GM12873 (cell line): Measurements from ENCODE around the gene MAGEC3.

Source experiments
- TF ChIP-seq, protein P1 (sequence below): IDR thresholded peaks from 2 replicates; pipeline ENCODE4 v1.5.1; 2012; ENCODE audit warnings: low read depth, mild to moderate bottlenecking, moderate library complexity, low read length, control low read depth; ENCODE audit not compliant: insufficient read depth; ENCODE audit errors: missing control alignments

MAGEC3 gene

DNA sequence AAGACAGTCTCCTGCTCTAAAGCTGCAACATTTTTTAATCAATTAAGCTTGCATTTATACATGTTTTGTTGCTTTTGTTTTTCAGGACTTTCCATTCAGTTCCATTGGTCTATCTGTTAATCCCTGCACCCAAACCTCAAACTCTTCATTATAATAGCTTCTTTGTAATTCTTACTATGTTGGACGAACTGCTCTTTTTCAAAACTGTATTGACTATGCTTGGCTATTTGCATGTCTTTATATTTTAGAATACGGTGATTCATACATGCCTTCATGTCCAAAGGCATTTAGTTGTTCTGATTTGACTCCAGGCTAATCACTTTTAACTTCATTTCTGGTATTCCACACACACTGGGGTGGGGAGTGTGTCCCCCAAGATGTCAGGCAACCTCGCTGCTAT, 79.7 kb downstream of the MAGEC3 start:
- TF ChIP-seq, protein P1, sequence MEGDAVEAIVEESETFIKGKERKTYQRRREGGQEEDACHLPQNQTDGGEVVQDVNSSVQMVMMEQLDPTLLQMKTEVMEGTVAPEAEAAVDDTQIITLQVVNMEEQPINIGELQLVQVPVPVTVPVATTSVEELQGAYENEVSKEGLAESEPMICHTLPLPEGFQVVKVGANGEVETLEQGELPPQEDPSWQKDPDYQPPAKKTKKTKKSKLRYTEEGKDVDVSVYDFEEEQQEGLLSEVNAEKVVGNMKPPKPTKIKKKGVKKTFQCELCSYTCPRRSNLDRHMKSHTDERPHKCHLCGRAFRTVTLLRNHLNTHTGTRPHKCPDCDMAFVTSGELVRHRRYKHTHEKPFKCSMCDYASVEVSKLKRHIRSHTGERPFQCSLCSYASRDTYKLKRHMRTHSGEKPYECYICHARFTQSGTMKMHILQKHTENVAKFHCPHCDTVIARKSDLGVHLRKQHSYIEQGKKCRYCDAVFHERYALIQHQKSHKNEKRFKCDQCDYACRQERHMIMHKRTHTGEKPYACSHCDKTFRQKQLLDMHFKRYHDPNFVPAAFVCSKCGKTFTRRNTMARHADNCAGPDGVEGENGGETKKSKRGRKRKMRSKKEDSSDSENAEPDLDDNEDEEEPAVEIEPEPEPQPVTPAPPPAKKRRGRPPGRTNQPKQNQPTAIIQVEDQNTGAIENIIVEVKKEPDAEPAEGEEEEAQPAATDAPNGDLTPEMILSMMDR, result no peak

GRCh38 chrX:141924293-141924692, 86.2 kb downstream of the MAGEC3 start:
- TF ChIP-seq, protein P1, result no peak

DNA sequence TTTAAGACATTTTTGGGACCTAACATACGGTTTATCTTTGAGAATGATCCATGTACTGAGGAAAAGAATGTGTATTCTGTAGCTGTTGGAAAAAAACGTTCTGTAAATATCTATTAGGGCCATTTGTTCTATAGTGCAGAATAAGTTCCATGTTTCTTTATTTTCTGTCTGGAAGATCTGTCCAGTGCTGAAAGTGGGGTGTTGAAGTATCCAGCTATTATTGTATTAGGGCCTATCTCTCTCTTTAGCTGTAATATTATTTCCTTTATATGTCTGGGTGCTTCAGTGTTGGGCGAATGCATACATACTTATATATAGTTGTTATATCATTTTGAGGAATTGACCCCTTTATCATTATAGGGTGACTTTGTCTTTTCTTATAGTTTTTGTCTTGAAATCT, 90.3 kb downstream of the MAGEC3 start:
- TF ChIP-seq, protein P1, result no peak

DNA sequence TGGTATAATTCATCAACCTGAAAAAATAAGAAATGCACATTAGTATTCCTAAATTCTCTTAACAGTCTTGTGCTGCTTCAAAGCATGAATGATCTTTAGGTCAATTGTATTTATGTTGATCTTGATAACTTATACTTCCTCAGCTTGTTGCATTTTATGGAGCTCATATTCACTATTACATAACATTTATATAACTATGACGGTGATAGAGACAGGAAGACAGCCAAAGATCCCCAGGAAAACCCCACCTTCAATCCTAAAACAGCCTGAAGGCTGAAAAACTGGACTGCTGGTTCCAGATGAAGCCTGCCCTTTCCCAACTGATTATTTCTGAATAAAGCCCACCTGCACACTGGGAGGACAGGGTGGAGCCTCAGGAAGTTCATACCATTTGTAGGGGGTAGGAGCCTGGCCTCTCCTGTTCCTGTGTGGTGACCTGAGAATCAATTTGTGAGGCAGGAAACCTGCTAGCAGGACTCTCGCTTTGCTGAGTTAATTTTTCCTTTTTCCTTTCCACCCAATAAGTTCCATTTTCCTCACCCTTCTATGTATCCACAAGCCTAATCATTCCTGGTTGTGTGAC, 96.0 kb downstream of the MAGEC3 start:
- TF ChIP-seq, protein P1, result no peak

DNA sequence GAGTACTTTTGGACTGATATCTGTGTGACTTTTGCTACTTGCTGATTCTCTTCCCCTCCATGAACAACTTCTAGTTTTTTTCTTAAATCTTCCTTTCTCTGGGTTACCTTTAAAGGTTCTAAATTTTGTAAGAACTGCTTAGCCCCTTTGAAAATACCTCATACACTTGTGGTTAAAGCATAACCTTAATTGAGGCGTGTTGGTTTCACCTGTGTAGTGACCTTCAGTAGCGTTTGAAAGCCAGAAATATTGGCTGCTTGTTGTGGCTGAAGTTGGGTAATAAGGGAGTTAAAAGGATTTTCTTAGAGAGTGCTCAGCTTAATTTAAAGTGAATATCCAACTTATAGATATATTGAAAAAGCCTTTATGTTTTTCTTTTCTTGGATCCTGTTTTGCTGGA, 97.5 kb downstream of the MAGEC3 start:
- TF ChIP-seq, protein P1, result no peak

DNA sequence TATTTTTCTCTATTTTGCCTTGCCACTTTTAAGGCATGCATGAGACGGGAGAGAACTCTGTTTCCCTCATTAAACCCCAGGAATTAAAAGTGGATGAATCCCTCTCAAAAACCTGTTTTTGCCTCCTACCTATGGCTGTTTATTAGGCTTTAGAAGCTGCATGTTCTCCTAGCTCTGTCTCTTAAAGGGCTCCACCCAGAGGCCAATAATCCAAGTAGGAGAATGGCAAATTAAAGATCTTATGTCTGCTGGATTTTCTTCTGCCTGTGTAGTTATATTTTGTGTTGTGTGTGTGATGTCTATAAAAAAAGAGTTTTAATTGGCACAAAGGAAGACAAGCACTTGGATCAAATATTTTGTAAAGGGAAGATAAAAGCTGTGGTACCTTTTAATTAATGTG, 98.0 kb downstream of the MAGEC3 start:
- TF ChIP-seq, protein P1, result no peak

GRCh38 chrX:141941234-141941633, 103.1 kb downstream of the MAGEC3 start:
- TF ChIP-seq, protein P1, result no peak
